ENCODE results near the gene CLNS1A.

CLNS1A gene

DNA sequence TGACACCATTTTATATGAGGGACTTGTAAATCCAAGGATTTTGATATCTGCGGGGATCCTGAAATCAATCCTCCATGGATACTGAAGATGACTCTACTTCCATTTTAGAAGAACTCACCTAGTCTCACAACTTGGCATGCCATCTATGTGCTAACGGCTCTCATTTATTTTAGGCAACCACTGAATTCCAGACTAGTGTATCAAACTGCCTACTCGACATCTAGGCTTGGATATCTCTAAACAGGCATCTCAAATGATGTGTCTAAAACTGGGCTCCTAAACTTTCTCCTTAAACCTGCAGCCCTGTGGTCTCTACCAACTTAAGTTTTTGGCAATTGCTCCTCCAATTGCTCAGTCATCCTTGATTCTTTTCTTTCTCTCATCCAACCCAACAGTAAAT, 31.2 kb upstream of the CLNS1A start:
- H3K27ac ChIP-seq: no peak overlapping the region
- no peak for DNase-seq
- H3K4me3 ChIP-seq (ENCODE audit: low read depth, low read length): no peak overlapping the region
- TF ChIP-seq, protein P1, sequence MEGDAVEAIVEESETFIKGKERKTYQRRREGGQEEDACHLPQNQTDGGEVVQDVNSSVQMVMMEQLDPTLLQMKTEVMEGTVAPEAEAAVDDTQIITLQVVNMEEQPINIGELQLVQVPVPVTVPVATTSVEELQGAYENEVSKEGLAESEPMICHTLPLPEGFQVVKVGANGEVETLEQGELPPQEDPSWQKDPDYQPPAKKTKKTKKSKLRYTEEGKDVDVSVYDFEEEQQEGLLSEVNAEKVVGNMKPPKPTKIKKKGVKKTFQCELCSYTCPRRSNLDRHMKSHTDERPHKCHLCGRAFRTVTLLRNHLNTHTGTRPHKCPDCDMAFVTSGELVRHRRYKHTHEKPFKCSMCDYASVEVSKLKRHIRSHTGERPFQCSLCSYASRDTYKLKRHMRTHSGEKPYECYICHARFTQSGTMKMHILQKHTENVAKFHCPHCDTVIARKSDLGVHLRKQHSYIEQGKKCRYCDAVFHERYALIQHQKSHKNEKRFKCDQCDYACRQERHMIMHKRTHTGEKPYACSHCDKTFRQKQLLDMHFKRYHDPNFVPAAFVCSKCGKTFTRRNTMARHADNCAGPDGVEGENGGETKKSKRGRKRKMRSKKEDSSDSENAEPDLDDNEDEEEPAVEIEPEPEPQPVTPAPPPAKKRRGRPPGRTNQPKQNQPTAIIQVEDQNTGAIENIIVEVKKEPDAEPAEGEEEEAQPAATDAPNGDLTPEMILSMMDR (IDR thresholded peaks at IDR 0.05; ENCODE audit: low read depth, low read length): no peak
- no peaks in the 10 kb centered on the region for H3K27me3 ChIP-seq (ENCODE audit: insufficient read depth, low read depth, severe bottlenecking)
- H3K9me3 ChIP-seq (ENCODE audit: severe bottlenecking): no peaks in the 10 kb centered on the region
- peaks cover 76% of the 10 kb centered on the region for H3K36me3 ChIP-seq

- H3K27ac ChIP-seq: no peak overlapping the region
- H3K36me3 ChIP-seq: peaks cover 45% of the 10 kb centered on the region
- TF ChIP-seq, protein P1 (IDR thresholded peaks at IDR 0.05; ENCODE audit: low read depth, low read length): no peak
These were observed 27.8 kb upstream of the CLNS1A start for GRCh38 chr11:77665240-77665965.

GRCh38 chr11:77661670-77662069, 24.1 kb upstream of the CLNS1A start:
- Histone ChIP-seq H3K4me3 (ENCODE audit: low read depth, low read length) (no peak overlapping the region), H3K36me3 (peaks cover 13% of the 10 kb centered on the region), H3K27ac (no peak overlapping the region), H3K27me3 (ENCODE audit: insufficient read depth, low read depth, severe bottlenecking) (no peaks in the 10 kb centered on the region), H3K9me3 (ENCODE audit: severe bottlenecking) (no peaks in the 10 kb centered on the region)
- TF ChIP-seq, protein P1 (IDR thresholded peaks at IDR 0.05; ENCODE audit: low read depth, low read length): no peak
- no peak for DNase-seq

More at GRCh38 chr11:77665240-77665965, 27.8 kb upstream of the CLNS1A start:
- no peak for DNase-seq
- Histone ChIP-seq H3K27me3 (ENCODE audit: insufficient read depth, low read depth, severe bottlenecking) (no peaks in the 10 kb centered on the region), H3K9me3 (ENCODE audit: severe bottlenecking) (no peaks in the 10 kb centered on the region), H3K4me3 (ENCODE audit: low read depth, low read length) (no peak overlapping the region)

DNA sequence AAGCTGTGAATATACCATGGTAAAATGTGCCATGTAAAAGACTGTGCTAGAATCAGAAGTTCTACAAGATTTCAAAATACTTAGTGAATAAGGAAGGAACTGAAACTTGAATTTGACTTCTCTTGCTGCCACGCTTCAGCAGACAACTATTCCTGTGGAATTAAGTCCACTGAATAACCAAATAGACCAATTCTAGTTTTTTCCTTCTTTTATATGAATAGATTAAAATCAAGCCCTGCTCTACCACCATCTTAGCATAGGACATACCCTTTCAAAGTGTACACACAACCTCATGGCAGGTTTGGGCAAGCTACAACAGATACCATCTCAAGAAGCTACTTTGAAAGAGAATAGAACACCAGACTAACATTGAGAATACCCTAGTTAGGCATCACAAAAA, 23.4 kb upstream of the CLNS1A start:
- TF ChIP-seq, protein P1 (IDR thresholded peaks at IDR 0.05; ENCODE audit: low read depth, low read length): no peak

GRCh38 chr11:77658213-77659013, 20.8 kb upstream of the CLNS1A start:
- DNase-seq: no peak
- no peak overlapping the region for H3K27ac ChIP-seq
- H3K9me3 ChIP-seq (ENCODE audit: severe bottlenecking): no peaks in the 10 kb centered on the region
- no peaks in the 10 kb centered on the region for H3K27me3 ChIP-seq (ENCODE audit: insufficient read depth, low read depth, severe bottlenecking)
- no peak overlapping the region for H3K4me3 ChIP-seq (ENCODE audit: low read depth, low read length)
- TF ChIP-seq, protein P1 (IDR thresholded peaks at IDR 0.05; ENCODE audit: low read depth, low read length): no peak
- H3K36me3 ChIP-seq: no peaks in the 10 kb centered on the region

More for the DNA sequence above, 23.4 kb upstream of the CLNS1A start:
- Histone ChIP-seq H3K27ac (no peak overlapping the region), H3K36me3 (peaks cover 10% of the 10 kb centered on the region), H3K4me3 (ENCODE audit: low read depth, low read length) (no peak overlapping the region), H3K27me3 (ENCODE audit: insufficient read depth, low read depth, severe bottlenecking) (no peaks in the 10 kb centered on the region), H3K9me3 (ENCODE audit: severe bottlenecking) (no peaks in the 10 kb centered on the region)
- DNase-seq: no peak
